Astrocyte of the spinal cord (primary cell): ENCODE results near the gene ZSCAN22.

Source experiments
- DNase-seq: peaks from one replicate; pipeline ENCODE4 v3.0.0; 2011; ENCODE audit warnings: low read depth, low spot score
- H3K4me3 ChIP-seq: 2 replicates; pipeline ENCODE4 v1.5.1; 2011; ENCODE audit warnings: low read depth, mild to moderate bottlenecking, low read length, moderate library complexity
- in situ Hi-C: cut with HindIII; loops from 2 replicates; pipeline ENCODE4 v1.10.0; 2017; ENCODE audit warnings: low sequenced_read_pairs
- TF ChIP-seq, protein P1 (sequence below): IDR thresholded peaks from 2 replicates; pipeline ENCODE4 v1.5.1; 2012; ENCODE audit warnings: low read depth, mild to moderate bottlenecking, low read length, inconsistent platforms

The ZSCAN22 gene

DNA sequence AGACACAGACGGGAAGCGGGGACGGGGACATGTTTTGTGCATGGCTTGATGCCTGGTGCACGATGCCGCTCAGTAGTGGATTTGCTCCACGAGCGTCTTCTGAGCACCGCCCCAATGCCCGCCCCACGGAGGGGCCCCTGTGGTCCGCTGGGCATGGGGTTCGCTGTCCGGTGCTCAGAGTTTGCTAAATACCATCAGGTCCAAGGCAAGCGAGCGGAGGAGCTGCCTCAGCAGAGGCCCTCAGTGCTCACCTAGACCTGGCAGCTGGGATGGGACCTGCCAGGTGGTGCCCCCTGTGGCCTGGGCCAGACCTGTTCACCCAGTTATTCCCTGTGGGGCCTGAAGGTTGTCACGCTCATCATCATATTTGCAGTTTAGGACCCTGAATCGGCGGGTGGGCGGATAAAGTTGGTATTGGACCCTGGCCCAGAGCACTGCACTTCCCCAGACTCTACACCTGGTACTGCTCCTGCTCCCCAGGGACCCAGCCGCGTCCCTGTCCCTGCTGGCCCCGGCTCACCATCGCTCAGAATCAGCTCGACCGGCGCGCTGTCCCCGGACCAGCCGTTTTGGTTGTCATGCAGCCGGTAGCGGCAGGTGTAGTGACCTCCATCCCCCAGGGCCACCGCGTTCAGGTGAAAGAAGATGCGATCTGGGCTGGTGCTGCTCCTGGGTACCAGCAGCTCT is 24.2 kb downstream of the ZSCAN22 start:
- no peak for DNase-seq
- in situ Hi-C loops: no loop called here
- TF ChIP-seq, protein P1, sequence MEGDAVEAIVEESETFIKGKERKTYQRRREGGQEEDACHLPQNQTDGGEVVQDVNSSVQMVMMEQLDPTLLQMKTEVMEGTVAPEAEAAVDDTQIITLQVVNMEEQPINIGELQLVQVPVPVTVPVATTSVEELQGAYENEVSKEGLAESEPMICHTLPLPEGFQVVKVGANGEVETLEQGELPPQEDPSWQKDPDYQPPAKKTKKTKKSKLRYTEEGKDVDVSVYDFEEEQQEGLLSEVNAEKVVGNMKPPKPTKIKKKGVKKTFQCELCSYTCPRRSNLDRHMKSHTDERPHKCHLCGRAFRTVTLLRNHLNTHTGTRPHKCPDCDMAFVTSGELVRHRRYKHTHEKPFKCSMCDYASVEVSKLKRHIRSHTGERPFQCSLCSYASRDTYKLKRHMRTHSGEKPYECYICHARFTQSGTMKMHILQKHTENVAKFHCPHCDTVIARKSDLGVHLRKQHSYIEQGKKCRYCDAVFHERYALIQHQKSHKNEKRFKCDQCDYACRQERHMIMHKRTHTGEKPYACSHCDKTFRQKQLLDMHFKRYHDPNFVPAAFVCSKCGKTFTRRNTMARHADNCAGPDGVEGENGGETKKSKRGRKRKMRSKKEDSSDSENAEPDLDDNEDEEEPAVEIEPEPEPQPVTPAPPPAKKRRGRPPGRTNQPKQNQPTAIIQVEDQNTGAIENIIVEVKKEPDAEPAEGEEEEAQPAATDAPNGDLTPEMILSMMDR: no peak
- no peak overlapping the region for H3K4me3 ChIP-seq

DNA sequence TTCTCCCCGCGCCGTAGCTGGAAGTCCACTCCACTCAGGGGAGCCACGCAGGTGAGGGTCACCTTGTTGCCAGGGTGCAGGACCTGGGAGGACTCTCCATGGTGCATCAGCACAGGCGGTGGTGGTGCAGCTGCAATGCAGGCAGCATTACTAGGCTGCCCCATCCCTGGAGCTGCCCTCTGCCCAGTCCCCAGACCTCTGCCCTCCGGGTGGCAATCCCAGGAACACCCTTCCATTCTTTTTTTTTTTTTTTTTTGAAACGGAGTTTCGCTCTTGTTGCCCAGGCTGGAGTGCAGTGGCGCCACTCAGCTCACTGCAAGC is 24.7 kb downstream of the ZSCAN22 start:
- no peak overlapping the region for H3K4me3 ChIP-seq
- in situ Hi-C loops: no loop called here
- TF ChIP-seq, protein P1: no peak
- no peak for DNase-seq

DNA sequence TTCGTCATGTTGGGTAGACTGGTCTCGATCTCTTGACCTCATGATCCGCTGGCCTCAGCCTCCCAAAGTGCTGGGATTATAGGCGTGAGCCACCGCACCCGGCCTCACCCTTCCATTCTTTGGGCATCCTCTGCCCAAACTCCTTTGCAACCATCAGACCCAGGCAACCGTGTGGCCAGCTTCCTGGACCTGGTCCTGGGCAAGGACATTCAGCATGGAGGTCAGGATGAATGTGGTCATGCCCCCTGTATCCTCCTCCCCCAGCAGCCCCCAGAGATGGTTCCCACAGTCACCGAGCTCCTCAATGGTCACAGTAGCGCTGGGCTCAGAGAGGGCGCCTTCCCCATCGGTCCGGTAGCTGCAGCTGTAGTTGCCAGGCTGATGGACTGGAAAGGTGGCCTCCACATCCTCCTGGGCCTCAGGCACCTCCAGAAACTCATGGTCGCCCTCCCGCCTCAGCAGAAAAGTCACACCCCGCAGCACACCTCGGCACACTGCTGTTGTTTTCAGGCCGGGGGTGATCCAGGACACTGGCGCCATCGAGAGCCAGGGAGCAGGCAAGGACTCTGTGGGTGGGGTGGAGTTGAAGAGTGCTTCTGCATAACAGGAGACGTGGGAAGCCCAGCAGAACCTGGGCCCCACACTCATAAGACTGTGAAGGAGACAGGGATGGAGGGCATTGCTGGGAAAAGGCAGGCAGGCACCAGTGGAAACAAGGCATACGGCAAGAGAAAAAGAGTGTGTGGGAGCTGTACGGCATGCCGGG is 25.4 kb downstream of the ZSCAN22 start:
- in situ Hi-C loops: no loop called here
- TF ChIP-seq, protein P1: no peak
- no peak overlapping the region for H3K4me3 ChIP-seq
- DNase-seq: no peak

DNA sequence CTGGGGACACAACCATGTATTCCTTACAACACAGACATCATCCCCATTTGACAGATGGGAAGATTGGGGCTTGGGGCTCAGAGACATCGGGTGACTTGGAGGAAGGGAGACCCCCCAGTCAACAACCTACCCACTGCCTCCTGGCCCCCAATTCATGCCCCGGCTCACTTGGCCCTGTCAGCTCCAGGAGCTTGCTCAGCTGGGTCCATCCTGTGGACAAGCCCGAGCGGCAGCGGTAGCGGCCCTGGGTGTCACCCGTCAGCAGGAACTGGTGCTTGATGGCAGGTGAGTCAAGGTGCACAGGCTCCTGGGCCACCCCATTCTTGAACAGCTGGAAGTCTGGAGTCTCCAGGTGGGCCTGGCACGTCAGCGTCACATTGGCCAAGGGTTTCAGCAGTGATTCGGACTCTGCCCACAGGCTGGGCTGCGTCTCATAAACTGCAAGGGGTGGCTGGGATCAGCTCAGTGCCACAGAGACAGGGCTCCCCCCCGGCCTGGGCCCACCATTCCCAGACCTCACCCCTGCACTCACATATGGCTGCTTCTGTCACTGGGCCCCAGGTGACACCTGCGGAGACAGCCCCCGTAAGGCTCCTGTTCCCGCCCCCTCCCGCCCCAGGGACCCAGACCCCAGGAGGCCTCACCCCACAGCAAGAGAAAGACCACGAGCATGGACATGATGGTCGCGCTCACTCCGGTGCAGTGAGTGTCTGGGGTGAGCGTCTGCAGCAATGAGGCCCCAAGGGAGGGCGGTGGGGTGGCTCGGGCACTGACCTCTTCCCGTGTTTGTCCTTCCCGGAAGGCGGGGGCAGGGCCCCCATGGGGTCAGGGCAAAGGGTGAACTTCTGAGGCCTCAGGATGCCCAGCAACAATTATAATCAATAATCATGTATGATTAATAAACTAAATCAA is 26.2 kb downstream of the ZSCAN22 start, which contains the start of gene A1BG:
A1BG (minus strand) TSS at position 733 of the 912 bp plus-strand sequence; CDS start at position 678, 55 bp downstream.
- no peak for DNase-seq

DNA sequence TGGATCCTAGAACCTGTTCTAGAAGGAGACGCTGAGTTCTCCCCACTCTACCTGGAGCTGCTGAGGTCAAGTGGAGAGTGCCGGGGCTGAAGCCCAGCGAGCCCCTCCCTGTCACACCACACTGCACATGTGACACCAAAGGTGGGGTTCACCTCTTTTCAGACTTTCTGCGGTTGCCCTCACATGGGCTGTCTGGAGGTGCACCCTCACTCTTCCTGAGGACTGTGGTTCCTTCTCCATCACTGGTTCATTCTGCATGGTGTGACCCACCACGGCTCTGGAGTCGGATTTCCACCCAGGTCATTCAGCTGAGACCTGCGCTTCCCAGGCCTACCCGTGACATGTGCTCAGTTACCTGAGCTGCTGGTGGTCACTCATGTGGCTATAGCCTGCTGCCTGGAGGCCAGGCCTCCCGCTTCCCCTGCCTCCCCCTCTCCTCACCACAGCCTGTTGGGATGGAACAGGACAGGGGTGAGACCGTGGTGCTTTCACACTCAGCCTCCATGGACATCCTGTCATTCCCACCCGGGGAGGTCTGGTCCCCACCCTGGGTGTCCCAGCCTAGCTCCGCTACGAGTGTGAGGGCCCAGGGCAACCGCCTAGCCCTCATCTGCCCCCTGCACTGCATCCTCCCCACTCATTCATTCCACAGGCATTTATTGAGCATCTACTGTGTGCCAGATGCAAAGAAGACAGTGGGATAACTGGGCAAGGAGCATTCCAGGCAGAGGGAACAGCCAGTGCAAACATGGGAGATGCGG is 27.1 kb downstream of the ZSCAN22 start:
- TF ChIP-seq, protein P1: no peak
- no peak overlapping the region for H3K4me3 ChIP-seq
- no peak for DNase-seq
- in situ Hi-C loops: no loop called here

More for the DNA sequence above, 26.2 kb downstream of the ZSCAN22 start, which contains the start of gene A1BG:
- TF ChIP-seq, protein P1: no peak
- no peak within 1 kb of the TSS for H3K4me3 ChIP-seq
- in situ Hi-C loops: no loop called here

DNA sequence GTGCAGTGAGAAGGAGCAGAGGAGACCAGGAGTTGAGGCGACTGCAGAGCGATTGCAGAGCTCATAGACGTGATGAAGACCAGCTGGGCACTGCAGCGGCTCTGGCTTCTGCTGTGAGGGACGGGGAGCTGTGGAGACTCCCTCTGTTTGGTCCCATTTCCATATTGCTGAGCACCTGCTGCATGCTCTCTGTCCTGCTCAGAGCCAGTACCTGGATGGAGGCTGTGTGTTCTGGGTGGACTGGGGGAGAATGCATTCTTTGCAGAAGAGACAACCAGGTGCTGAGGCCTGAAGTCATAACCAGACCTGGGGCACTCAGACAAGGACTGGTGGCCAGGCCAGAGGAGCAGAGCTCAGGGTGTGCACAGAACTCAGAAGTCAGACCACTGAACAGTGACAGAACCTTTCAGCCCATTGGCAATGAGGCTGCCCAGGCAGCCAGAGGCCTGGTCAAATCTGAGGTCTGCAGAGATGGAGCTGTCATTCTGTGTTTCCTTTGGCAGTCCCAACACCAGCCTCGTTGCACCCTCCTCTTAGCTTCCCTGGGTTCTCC is 27.8 kb downstream of the ZSCAN22 start:
- in situ Hi-C loops: no loop called here
- no peak overlapping the region for H3K4me3 ChIP-seq
- DNase-seq: no peak
- TF ChIP-seq, protein P1: no peak
